GM12865 (cell line): ENCODE data around the gene SYNDIG1L.

Experiments
- DNase-seq: peaks from one replicate; pipeline ENCODE4 v3.0.0; 2010; ENCODE audit warnings: low read depth
- H3K4me3 ChIP-seq: 2 replicates; pipeline ENCODE4 v1.5.1; 2011; ENCODE audit warnings: mild to moderate bottlenecking, low read depth, low read length, control low read depth
- TF ChIP-seq, protein P1 (sequence below): IDR thresholded peaks from 2 replicates; pipeline ENCODE4 v1.5.1; 2011; ENCODE audit warnings: low read length, control low read depth, low read depth, inconsistent platforms; ENCODE audit not compliant: insufficient read depth; ENCODE audit errors: missing control alignments

Gene SYNDIG1L

GRCh38 chr14:74434294-74434693 is 8.3 kb upstream of the SYNDIG1L start:
- no peak for DNase-seq
- TF ChIP-seq, protein P1, sequence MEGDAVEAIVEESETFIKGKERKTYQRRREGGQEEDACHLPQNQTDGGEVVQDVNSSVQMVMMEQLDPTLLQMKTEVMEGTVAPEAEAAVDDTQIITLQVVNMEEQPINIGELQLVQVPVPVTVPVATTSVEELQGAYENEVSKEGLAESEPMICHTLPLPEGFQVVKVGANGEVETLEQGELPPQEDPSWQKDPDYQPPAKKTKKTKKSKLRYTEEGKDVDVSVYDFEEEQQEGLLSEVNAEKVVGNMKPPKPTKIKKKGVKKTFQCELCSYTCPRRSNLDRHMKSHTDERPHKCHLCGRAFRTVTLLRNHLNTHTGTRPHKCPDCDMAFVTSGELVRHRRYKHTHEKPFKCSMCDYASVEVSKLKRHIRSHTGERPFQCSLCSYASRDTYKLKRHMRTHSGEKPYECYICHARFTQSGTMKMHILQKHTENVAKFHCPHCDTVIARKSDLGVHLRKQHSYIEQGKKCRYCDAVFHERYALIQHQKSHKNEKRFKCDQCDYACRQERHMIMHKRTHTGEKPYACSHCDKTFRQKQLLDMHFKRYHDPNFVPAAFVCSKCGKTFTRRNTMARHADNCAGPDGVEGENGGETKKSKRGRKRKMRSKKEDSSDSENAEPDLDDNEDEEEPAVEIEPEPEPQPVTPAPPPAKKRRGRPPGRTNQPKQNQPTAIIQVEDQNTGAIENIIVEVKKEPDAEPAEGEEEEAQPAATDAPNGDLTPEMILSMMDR = no peak
- H3K4me3 ChIP-seq = no peak overlapping the region

- TF ChIP-seq, protein P1 = no peak
- no peak for DNase-seq
Observed at GRCh38 chr14:74429991-74430390, 4.0 kb upstream of the SYNDIG1L start.

GRCh38 chr14:74429221-74429691 is 3.2 kb upstream of the SYNDIG1L start:
- DNase-seq = no peak

More at GRCh38 chr14:74429991-74430390, 4.0 kb upstream of the SYNDIG1L start:
- no peak overlapping the region for H3K4me3 ChIP-seq

GRCh38 chr14:74427651-74428050 is 1.6 kb upstream of the SYNDIG1L start:
- DNase-seq = no peak
- TF ChIP-seq, protein P1 = no peak
- no peak overlapping the region for H3K4me3 ChIP-seq

More at GRCh38 chr14:74429221-74429691, 3.2 kb upstream of the SYNDIG1L start:
- no peak overlapping the region for H3K4me3 ChIP-seq
- TF ChIP-seq, protein P1 = no peak

DNA sequence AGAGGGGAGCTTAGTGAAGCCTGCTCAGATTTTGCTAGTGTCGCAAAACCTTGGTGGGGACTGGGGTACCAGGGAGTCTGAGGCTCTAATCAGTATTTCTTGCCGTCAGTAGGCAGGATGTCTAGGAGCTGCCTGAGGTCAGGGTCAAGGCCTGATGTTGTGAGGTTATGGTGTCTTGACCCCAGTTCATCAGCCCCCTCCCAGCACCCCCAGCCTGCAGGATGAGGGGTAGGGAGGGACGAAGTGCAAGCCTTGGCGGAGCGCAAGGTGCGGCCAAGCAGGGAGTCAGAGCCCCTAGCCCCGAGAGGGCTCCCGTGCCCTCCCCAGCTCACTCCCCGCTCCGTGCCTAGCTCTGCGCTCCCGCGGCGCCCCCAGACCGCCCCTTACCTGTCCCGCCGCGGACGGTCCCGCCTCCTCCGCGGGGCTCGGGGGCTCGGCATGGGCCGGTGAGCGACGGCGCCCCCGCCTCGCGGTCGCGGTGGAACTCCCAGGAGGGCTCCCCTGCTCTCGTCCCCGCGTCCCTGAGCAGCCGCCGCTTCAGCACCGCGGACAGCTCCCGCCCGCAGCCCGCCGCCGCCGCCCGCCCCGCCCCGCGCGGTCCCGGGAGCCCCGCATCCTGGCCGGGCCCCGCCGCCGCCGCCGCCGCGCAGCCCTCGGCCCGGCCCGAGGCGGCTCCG is 347 bp downstream of the SYNDIG1L start:
- peak; percentile 21 for DNase-seq
- TF ChIP-seq, protein P1 = no peak
- no peak overlapping the region for H3K4me3 ChIP-seq

- TF ChIP-seq, protein P1 = no peak
- no peak for DNase-seq
- no peak overlapping the region for H3K4me3 ChIP-seq
Observed at GRCh38 chr14:74424606-74425005, 1.4 kb downstream of the SYNDIG1L start.

GRCh38 chr14:74423246-74423645 is 2.8 kb downstream of the SYNDIG1L start:
- DNase-seq = no peak
- TF ChIP-seq, protein P1 = no peak
- no peak overlapping the region for H3K4me3 ChIP-seq
